Activated T-helper 1 cell treated with anti-CD3 and anti-CD28 coated beads, Interleukin-12 subunit alpha, Interleukin-12 subunit beta, Interleukin-2, Interleukin-4 antibody, amounts not matched to agents 30 ng/mL and 10 ng/mL and 1 ng/mL, durations not matched to agents 14 hours and 24 hours and 36 hours (primary cell): ENCODE data around the gene CDHR5. TPM values are rescaled to one million over a fixed set of nuclear protein-coding genes. Genes with fewer than 3 reads are reported as not detected.
"Not testable (repeated sequence)": the region's sequence is repeated elsewhere in the genome, so short reads cannot be mapped to it uniquely, and the experiment has no call there.

ENCODE experiments used
- DNase-seq: peaks from one replicate; pipeline ENCODE4 v3.0.0; 2021; ENCODE audit warnings: low spot score
- H3K27ac Mint-ChIP-seq: one replicate; pipeline ENCODE4 v1.8.0; 2021; ENCODE audit warnings: mild to moderate bottlenecking, mixed read lengths
- H3K27me3 Mint-ChIP-seq: one replicate; pipeline ENCODE4 v1.8.0; 2022; ENCODE audit warnings: mild to moderate bottlenecking, moderate library complexity, mixed read lengths; ENCODE audit not compliant: insufficient read depth
- H3K36me3 Mint-ChIP-seq: one replicate; pipeline ENCODE4 v1.8.0; 2021; ENCODE audit warnings: low read depth, mixed read lengths
- H3K4me1 Mint-ChIP-seq: one replicate; pipeline ENCODE4 v1.8.0; 2021; ENCODE audit warnings: low read depth, mixed read lengths
- H3K4me3 Mint-ChIP-seq: one replicate; pipeline ENCODE4 v1.8.0; 2021; ENCODE audit warnings: mild to moderate bottlenecking, moderate library complexity, mixed read lengths
- H3K9me3 Mint-ChIP-seq: one replicate; pipeline ENCODE4 v1.8.0; 2021; ENCODE audit warnings: mixed read lengths
- intact Hi-C: fragments of 100-400 bp; cut with micrococcal nuclease; formaldehyde crosslinking; loops from one replicate; pipeline ENCODE4 v1.15.1; 2024
- total RNA-seq: library from RNA; stranded (reverse); gene quantifications from 2 replicates; pipeline ENCODE4 v1.2.3, GENCODE V29; 2022

Gene CDHR5
- total RNA-seq, 1 donor from 2014 or later, result not detected

- intact Hi-C loops, result no loop called here
- H3K4me3 Mint-ChIP-seq, result no peak overlapping the region
- DNase-seq, result no peak
- peaks cover 5% of the 10 kb centered on the region for H3K36me3 Mint-ChIP-seq
- no peaks in the 10 kb centered on the region for H3K4me1 Mint-ChIP-seq
- no peaks in the 10 kb centered on the region for H3K27me3 Mint-ChIP-seq
- H3K9me3 Mint-ChIP-seq, result no peaks in the 10 kb centered on the region
- no peak overlapping the region for H3K27ac Mint-ChIP-seq
Observed at GRCh38 chr11:655036-655726, 30.4 kb upstream of the CDHR5 start.

DNA sequence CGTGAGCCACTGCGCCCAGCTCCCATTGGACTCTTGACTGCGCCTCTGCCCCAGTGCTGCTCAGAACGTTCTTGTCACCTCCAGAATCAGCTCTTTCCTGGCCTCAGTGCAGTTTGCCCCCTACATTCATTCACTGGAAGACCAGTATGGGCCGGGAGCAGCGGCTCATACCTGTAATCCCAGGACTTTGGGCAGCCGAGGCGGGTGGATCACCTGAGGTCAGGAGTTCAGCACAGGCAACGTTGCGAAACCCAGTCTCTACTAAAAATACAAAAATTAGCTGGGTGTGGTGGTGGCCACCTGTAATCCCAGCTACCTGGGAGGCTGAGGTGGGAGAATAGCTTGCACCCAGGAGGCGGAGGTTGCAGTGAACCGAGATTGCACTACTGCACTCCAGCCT is 29.7 kb upstream of the CDHR5 start:
- H3K27me3 Mint-ChIP-seq, H3K4me3 Mint-ChIP-seq, H3K9me3 Mint-ChIP-seq, DNase-seq, H3K36me3 Mint-ChIP-seq, H3K4me1 Mint-ChIP-seq, H3K27ac Mint-ChIP-seq, intact Hi-C loops: not testable (repeated sequence)

- Mint-ChIP-seq H3K9me3 (no peaks in the 10 kb centered on the region), H3K27me3 (no peaks in the 10 kb centered on the region)
- intact Hi-C loops, result no loop called here
Observed at GRCh38 chr11:653837-654236, 29.1 kb upstream of the CDHR5 start.

GRCh38 chr11:653136-653535 is 28.4 kb upstream of the CDHR5 start:
- H3K4me3 Mint-ChIP-seq, H3K4me1 Mint-ChIP-seq, H3K27ac Mint-ChIP-seq, H3K36me3 Mint-ChIP-seq, DNase-seq, H3K27me3 Mint-ChIP-seq, intact Hi-C loops, H3K9me3 Mint-ChIP-seq: not testable (repeated sequence)

More at GRCh38 chr11:653837-654236, 29.1 kb upstream of the CDHR5 start:
- Mint-ChIP-seq H3K4me3 (no peak overlapping the region), H3K36me3 (peaks cover 7% of the 10 kb centered on the region), H3K27ac (no peak overlapping the region), H3K4me1 (no peaks in the 10 kb centered on the region)
- no peak for DNase-seq

DNA sequence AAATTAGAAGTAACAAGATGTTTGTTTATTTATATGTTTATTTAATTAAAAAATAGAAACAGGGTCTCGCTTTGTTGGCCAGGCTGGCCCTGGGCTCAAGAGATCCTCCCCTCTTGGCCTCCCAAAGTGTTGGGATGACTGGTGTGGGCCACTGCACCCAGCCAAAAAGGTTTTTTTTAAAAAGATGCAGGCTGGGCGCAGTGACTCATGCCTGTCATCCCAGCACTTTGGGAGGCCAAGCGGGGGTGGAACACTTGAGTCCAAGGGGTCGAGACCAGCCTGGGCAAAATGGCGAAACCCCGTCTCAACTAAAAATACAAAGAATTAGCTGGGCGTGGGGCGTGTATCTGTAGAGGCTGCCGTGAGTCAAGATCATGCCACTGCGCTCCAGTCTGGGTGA is 25.7 kb upstream of the CDHR5 start:
- intact Hi-C loops, result no loop called here
- H3K9me3 Mint-ChIP-seq, result no peaks in the 10 kb centered on the region
- H3K27ac Mint-ChIP-seq, result no peak overlapping the region
- H3K27me3 Mint-ChIP-seq, result no peaks in the 10 kb centered on the region
- H3K36me3 Mint-ChIP-seq, result peaks cover 7% of the 10 kb centered on the region
- H3K4me1 Mint-ChIP-seq, result no peaks in the 10 kb centered on the region
- no peak for DNase-seq
- H3K4me3 Mint-ChIP-seq, result no peak overlapping the region

DNA sequence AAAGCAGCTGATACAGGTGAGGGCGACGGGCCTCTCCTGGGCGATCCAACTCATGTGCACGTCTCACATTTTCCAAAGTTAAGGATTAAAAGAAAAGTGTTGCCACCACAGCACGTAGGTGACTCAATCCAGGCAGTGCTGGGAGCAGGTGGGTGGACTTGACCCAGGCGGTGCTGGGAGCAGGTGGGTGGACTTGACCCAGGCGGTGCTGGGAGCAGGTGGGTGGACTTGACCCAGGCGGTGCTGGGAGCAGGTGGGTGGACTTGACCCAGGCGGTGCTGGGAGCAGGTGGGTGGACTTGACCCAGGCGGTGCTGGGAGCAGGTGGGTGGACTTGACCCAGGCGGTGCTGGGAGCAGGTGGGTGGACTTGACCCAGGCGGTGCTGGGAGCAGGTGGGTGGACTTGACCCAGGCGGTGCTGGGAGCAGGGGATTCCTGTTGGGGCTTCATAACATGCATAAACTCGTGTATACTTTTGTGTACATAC is 23.0 kb upstream of the CDHR5 start:
- H3K36me3 Mint-ChIP-seq, H3K9me3 Mint-ChIP-seq, intact Hi-C loops: not testable (repeated sequence)

DNA sequence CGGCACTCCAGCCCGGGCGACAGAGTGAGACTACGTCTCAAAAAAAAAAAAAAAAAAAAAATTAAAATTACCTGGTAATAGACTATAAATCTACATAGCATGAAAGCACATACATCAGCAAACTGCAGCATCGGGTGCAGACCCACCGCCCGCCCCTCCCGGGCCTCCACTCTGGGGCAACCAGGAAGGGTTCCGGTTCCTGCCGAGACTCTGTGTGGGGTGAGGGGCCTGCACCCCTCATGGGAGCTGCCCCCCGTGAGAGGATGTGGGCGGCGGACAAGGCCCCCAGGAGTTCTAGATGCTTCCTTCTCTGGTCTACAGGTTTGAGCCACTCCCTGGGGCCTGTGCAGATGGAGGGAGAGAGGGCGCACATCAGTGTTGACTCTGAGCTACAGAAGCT is 21.5 kb upstream of the CDHR5 start:
- DNase-seq, result no peak
- Mint-ChIP-seq H3K4me3 (no peak overlapping the region), H3K36me3 (peaks cover 2% of the 10 kb centered on the region), H3K27ac (no peak overlapping the region), H3K9me3 (no peaks in the 10 kb centered on the region), H3K27me3 (no peaks in the 10 kb centered on the region), H3K4me1 (no peaks in the 10 kb centered on the region)
- intact Hi-C loops, result no loop called here

More for the DNA sequence above, 23.0 kb upstream of the CDHR5 start:
- H3K27me3 Mint-ChIP-seq, DNase-seq, H3K27ac Mint-ChIP-seq, H3K4me1 Mint-ChIP-seq, H3K4me3 Mint-ChIP-seq: not testable (repeated sequence)

- Mint-ChIP-seq H3K36me3 (peaks cover 2% of the 10 kb centered on the region), H3K27ac (no peak overlapping the region), H3K4me1 (no peaks in the 10 kb centered on the region), H3K9me3 (no peaks in the 10 kb centered on the region), H3K4me3 (no peak overlapping the region), H3K27me3 (no peaks in the 10 kb centered on the region)
- intact Hi-C loops, result no loop called here
- DNase-seq, result no peak
Observed at GRCh38 chr11:645536-645935, 20.8 kb upstream of the CDHR5 start.

- no peaks in the 10 kb centered on the region for H3K4me1 Mint-ChIP-seq
- no peaks in the 10 kb centered on the region for H3K36me3 Mint-ChIP-seq
- intact Hi-C loops, result no loop called here
- H3K27me3 Mint-ChIP-seq, result peaks cover 2% of the 10 kb centered on the region
- no peaks in the 10 kb centered on the region for H3K9me3 Mint-ChIP-seq
- H3K4me3 Mint-ChIP-seq, result no peak overlapping the region
- H3K27ac Mint-ChIP-seq, result no peak overlapping the region
- DNase-seq, result no peak
Observed at GRCh38 chr11:643849-644738, 19.3 kb upstream of the CDHR5 start.

- H3K27ac Mint-ChIP-seq, result no peak overlapping the region
- no peak overlapping the region for H3K4me3 Mint-ChIP-seq
- H3K36me3 Mint-ChIP-seq, result no peaks in the 10 kb centered on the region
- no peak for DNase-seq
- no peaks in the 10 kb centered on the region for H3K9me3 Mint-ChIP-seq
- H3K4me1 Mint-ChIP-seq, result no peaks in the 10 kb centered on the region
- intact Hi-C loops, result no loop called here
- H3K27me3 Mint-ChIP-seq, result peaks cover 7% of the 10 kb centered on the region
Observed at GRCh38 chr11:643366-643765, 18.6 kb upstream of the CDHR5 start.

GRCh38 chr11:641806-642370 is 17.1 kb upstream of the CDHR5 start:
- H3K4me3 Mint-ChIP-seq, result no peak overlapping the region
- peaks cover 2% of the 10 kb centered on the region for H3K36me3 Mint-ChIP-seq
- no peak overlapping the region for H3K27ac Mint-ChIP-seq
- H3K4me1 Mint-ChIP-seq, result no peaks in the 10 kb centered on the region
- intact Hi-C loops, result no loop called here
- H3K9me3 Mint-ChIP-seq, result no peaks in the 10 kb centered on the region
- peaks cover 12% of the 10 kb centered on the region for H3K27me3 Mint-ChIP-seq
- DNase-seq, result no peak

- H3K4me3 Mint-ChIP-seq, result no peak overlapping the region
Observed at GRCh38 chr11:640021-640706, 15.4 kb upstream of the CDHR5 start.

More at GRCh38 chr11:640021-640706, 15.4 kb upstream of the CDHR5 start:
- DNase-seq, result no peak
- H3K4me1 Mint-ChIP-seq, result no peaks in the 10 kb centered on the region
- intact Hi-C loops, result no loop called here
- no peak overlapping the region for H3K27ac Mint-ChIP-seq
- H3K27me3 Mint-ChIP-seq, result peaks cover 18% of the 10 kb centered on the region
- H3K36me3 Mint-ChIP-seq, result peaks cover 2% of the 10 kb centered on the region
- no peaks in the 10 kb centered on the region for H3K9me3 Mint-ChIP-seq
